Measurements from ENCODE around the gene SIPA1L3.
"Not testable (repeated sequence)": the region's sequence is repeated elsewhere in the genome, so short reads cannot be mapped to it uniquely, and the experiment has no call there.

The SIPA1L3 gene

DNA sequence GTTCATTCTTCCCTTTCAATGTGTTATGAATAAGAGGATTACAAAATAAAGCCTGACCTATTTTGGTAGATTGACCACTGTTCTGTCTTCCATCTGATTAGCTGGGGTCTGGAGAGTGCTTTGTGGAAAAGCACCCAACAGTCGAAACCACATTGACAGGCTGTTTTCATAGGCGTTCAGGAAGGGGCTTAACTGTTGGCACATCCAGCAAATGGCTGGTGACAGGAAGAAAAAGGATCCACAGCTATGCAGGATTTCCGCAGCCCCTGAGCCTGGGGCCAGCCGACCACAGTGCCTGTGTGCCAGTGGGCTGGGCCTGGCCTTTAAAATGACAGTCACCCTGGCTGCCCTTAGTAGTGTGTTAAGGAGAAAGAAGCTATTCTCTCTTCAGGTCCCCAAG lies 113.3 kb downstream of the SIPA1L3 start:
- DNase-seq (ENCODE audit: low read depth in 2 of 2, low spot score in 1 of 2) = no peak

- no peak for DNase-seq (ENCODE audit: low read depth in 2 of 2, low spot score in 1 of 2)
These were observed 114.3 kb downstream of the SIPA1L3 start for GRCh38 chr19:38021352-38021751.

DNA sequence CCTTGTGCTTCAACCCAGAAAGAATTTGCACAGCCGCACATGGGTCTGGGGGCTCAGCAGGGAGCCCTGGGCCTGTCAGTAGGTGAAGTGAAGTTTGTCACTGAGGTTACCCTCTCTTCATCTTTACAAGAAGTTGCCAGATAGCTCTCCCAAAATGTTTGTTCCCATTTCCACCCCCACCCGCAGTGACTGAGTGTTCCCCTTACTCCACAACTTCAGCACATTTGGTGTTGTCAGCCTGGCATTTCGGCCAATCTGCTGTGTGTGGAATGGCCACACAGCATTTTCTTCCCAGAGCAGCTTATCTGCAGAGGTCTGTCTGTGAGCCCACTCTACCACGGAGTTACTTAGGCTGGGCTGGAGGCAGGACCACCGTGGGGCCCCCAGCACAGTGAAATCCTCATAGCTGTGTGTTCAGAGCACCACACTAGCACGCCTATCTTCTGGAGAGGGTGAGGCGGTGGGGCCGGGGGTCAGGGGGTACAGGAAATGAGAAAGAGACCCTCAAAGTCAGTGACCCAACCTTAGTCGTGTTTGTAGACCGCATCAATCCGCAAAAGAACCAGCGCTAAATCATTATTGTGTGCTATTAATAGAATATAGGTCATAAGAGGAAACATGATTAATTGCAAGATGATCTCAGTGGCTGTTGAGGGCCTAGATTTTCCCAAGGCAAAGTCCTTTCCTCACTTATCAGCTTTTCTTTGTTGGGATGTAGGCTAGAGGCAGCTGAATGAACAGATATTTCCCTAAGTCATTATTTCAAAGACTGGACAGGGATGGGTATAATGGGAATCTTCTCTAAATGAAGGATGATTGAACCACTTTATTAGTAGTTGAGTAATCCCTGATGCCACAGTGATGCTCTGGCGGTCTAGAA lies 116.0 kb downstream of the SIPA1L3 start:
- no peak for DNase-seq (ENCODE audit: low read depth in 2 of 2, low spot score in 1 of 2)

GRCh38 chr19:38023671-38024541 lies 116.9 kb downstream of the SIPA1L3 start:
- DNase-seq (ENCODE audit: low read depth in 2 of 2, low spot score in 1 of 2) = no peak

DNA sequence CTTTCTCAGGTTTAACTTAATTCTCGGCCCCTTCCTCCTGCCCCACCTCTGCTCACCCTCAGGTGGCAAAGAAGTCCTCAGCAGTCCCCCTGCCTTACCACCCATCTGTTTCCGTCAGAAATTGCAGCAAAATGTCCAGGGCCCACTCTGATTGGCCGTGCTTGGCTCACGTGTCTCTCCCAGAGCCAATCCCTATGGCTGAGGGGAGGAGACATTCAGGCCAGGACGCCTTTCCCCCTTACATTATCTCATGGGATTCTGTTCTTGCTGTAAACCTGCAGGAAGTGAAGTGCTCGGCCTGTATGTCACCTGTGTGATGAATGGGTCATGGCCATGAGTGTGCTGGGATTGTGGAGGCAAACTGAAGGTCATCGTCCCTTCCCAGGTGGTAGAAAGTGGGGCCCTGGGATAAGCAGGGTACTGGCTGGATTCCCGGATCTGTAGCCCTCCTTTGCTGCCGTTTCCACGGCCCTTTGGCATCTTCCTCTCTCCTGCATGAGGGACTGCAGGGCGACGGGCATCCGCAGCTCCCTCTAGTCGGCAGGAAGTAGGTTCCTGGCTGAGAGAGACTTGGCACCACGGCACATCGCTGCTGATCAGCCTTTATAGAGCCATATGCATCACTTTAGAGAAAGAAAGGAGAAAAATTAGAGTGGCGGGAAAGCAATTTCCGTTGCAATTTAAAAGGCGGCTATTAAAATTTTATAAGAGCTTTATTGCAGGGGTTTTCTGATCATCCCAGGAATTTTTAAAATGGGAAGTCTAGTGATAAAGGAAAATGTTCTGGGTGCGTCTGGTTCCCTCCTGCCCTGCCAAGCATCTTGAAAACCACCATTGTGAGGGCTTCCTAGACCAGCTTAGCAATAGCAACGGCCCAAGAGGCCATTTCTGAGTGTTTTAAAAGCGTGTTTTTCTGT lies 118.2 kb downstream of the SIPA1L3 start:
- DNase-seq (ENCODE audit: low read depth in 2 of 2, low spot score in 1 of 2) = no peak

GRCh38 chr19:38025909-38026307 lies 118.9 kb downstream of the SIPA1L3 start:
- DNase-seq (ENCODE audit: low read depth in 2 of 2, low spot score in 1 of 2) = no peak

DNA sequence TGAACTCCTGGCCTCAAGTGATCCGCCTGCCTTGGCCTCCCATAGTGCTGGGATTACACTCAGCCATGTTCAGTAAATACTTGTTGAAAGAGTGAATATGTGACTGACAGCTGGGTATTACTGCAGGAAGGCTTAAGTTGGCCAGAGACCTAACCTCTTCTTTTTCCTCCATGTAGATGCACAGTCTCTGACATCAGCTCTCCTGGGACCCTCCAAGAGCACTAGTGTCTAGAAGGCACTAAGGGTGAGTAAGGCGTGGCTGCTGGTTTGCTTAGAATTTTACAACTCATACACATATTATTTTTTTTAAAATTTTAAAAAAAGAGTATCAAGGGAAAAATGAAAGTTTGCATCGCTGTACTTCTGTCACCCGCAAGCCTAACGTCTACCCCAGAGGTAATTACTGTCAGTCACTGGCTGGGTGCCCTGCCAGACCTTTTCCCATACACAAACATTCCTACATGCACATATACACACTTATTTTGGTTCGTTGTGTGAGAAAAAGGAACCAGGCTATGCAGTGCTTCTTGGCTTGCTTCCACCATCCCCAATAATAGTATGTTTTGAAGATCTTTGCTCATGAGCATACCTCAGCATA lies 122.0 kb downstream of the SIPA1L3 start:
- no peak for DNase-seq (ENCODE audit: low read depth in 2 of 2, low spot score in 1 of 2)

DNA sequence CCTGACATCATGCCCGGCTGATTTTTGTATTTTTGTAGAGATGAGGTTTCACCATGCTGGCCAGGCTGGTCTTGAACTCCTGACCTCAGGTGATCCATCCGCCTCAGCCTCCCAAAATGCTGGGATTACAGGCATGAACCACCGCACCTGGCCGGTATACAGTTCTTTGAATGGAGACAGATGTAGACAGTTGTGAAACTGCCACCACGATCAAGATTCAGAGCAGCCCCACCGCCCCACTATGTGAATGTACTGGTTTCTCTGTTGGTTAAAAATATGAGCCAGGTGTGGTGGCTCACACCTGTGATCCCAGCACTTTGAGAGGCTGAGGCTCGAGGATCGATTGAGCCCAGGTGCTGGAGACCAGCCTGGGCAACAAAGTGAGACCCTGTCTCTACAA lies 123.0 kb downstream of the SIPA1L3 start:
- DNase-seq (ENCODE audit: low read depth in 2 of 2, low spot score in 1 of 2) = not testable (repeated sequence)

GRCh38 chr19:38030686-38031422 lies 123.8 kb downstream of the SIPA1L3 start:
- no peak for DNase-seq (ENCODE audit: low read depth in 2 of 2, low spot score in 1 of 2)

DNA sequence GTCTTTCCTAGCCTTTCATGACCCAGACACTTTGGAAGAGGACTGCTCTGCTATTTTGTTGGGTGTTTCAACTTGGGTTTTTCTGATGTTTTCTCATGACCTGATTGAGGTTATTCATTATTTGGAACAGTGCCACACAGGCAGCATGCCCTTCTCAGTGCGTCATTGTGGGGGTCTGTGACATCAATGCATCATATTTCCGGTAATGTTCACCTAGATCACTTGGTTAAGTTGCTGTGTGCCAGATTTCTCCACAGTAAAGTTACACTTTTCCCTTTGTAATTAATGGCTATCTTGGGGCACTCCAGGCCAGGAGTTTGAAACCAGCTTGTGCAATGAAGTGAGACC lies 124.4 kb downstream of the SIPA1L3 start:
- no peak for DNase-seq (ENCODE audit: low read depth in 2 of 2, low spot score in 1 of 2)

GRCh38 chr19:38032151-38032550 lies 125.1 kb downstream of the SIPA1L3 start:
- DNase-seq (ENCODE audit: low read depth in 2 of 2, low spot score in 1 of 2) = no peak

DNA sequence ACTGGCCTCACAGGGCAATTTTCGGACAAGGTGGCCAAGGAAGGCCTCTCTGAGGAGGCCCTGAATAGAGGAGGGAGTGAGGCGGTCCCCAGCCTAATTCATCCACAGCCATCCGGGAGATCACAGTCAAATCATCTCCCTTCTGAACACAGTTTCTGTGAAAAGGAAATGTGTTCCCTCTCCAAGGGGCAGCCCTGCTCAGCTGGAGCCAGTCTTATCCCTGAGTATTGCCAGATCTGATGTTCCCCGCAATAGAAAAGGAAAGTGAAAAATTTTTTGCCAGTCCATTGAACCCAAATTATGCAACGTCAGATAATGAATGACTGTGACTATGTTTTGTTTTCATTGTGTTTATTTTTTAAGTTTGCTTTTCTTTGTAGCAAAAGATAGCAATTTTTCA lies 125.9 kb downstream of the SIPA1L3 start:
- DNase-seq (ENCODE audit: low read depth in 2 of 2, low spot score in 1 of 2) = no peak

DNA sequence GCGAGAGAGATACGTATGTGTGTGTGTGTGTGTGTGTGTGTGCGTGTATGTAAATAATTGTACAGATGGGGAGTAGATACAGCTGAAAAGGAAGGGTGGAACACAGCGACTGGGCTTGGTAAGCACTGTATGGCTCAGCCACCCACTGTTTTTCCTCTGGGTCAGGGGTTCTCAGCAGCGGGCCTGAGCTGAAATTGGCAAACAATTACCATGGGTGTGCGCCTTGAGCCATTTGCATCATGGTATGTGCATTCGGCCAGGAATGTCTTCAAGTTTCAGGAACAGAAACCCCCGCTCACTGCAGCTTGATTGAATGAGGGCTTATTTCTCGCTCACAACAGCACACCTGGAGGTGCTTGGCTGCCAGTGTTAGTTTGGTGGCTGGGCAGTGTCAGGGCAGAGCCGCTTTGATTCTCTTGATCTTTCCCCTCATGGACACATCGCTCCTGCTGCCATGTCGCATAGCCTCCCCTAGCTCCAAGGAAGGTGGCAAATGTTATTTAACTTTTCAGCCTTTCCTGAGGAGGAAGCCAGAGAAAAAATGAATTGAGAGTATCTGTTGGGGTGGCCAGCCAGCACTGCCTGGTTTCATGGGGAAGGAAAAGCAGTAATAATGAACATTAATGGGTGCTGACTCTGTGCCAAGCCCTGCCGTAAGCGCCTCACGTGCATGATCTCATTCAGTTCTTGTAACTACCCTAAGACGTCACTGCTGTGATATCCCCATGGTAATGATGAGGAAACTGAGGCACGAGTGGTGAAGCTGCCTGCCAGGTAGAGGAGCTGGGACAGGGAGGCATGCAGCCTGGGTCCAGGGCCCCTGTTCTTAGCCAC lies 126.9 kb downstream of the SIPA1L3 start:
- no peak for DNase-seq (ENCODE audit: low read depth in 2 of 2, low spot score in 1 of 2)

DNA sequence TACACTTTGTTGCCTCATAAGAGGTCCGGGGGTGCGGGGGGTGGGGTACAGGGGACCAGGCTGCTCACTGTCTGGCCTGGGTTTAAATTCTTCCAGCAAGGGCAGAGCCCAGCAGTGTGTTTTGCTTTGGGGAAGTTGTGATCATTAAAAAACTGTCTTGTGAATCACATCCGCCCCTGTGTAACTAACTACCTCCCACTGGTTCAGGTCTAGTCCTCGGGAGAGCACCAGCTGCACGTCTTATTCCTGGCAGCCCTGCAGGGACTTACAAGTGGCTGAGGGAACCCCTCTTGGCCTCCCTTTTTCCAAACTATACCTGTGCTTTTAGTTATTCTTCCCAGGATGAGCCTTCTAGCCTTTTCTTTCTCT lies 127.5 kb downstream of the SIPA1L3 start:
- DNase-seq (ENCODE audit: low read depth in 2 of 2, low spot score in 1 of 2) = no peak

GRCh38 chr19:38035515-38036495 lies 128.8 kb downstream of the SIPA1L3 start:
- no peak for DNase-seq (ENCODE audit: low read depth in 2 of 2, low spot score in 1 of 2)

DNA sequence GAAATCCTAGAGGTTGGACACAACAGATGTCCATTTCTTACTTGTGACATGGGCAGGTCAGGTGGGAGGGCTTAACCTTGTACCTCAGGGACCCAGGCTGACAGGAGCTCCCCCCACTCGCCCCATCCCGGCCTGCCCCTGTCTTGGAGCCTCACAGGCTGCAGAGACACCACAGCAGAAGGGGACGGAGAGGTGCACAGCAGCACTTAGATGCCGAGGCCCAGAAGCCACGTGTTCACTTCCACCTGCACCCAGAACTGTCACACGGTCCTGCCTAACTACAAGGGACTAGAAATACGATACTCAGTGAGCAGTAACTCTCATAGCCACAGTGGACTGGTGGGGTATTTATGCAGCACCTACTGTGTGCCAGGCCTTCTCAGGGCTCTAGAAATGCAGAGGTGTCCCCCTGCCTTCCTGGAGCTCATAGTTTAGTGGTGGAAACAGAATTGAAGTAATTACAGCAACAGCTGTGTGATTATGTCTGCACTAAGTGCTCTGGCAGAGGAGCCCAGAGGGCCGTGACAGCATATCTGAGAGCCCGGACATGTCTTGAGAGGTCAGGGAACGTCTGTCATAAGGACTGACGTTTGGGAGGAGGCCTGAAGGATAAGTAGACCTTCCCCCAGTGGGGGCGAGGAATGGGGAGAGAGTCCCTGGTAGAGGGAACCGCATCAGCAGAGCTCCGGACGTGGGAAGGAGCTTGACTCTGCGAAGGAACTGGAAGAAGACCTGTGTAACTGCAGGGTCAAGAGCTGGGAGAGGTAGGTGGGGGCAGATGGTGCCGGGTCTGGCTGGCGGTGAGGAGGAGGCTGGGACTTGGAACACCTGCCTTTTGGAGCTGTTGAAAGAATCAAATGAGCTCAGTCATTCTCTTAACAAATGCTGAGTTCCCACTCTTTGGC lies 130.0 kb downstream of the SIPA1L3 start:
- no peak for DNase-seq (ENCODE audit: low read depth in 2 of 2, low spot score in 1 of 2)

DNA sequence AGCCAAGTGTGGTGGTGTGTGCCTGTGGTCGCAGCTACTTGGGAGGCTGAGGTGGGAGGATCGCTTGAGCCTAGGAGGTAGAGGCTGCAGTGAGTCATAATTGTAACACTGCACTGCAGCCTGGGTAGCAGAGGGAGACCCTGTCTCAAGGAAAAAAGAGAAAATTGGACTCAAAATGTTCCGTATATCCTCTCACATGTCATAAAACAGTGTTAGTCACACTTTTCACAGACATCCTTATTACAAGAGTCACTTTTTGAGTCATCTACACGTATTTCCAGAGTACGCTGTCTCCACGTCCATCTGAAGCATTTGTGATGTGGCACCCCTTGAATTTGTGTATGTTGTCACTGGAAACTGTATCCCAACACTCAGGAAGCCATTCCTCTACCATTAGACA lies 133.0 kb downstream of the SIPA1L3 start:
- no peak for DNase-seq (ENCODE audit: low read depth in 2 of 2, low spot score in 1 of 2)

Measured in stimulated activated CD8-positive, alpha-beta memory T cell treated with anti-CD3 and anti-CD28 coated beads, Interleukin-4, amount 100 ng/mL, for 1 hour (primary cell).